ENCODE data around the gene SLAMF1. TPM values are rescaled to one million over a fixed set of nuclear protein-coding genes. Genes with fewer than 3 reads are reported as not detected.

Gene SLAMF1
- total and polyA plus RNA-seq, 2 experiments from 2014 or later: not detected

DNA sequence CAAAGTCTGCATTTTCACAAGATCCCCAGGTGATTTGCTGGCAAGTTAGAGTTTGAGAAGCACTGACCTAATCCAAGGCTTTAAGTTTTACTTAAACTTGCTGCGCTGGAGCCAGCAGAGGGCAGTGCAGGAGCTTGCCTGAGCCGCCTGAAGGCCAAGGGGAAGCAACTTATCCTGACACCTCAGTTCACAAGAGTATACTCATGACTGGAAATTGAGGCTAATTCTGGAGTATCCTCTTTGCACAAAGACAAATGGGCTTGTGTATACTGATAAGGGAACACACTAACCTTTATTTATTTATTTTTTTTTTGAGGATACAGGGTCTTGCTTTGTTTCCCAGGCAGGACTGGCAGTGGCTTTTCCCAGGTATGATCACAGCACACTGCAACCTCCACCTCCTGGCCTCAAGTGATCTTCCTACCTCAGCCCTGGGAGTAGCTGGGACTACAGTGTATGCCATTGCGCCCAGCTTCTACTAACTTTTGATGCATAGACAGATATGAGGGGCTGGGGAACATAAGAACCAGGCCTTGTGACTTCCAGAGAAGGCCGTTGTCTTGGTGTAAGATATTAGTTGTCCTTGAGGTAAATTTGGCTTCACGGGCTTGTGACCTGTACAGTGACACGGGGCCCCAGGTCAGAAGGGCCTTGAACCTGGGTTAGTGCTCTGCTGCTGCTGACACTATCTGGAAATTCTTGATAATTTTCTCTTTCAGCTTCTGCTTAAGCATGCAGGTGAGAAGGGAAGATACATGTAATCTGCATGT is 29.0 kb upstream of the SLAMF1 start:
- TF ChIP-seq POLR2AphosphoS5 (IDR thresholded peaks at IDR 0.05; ENCODE audit: low read depth) (no peak), STAT1 (IDR thresholded peaks at IDR 0.05; ENCODE audit: unreplicated experiment) (no peak), EZH2 (IDR thresholded peaks at IDR 0.05; ENCODE audit: low read depth, unreplicated experiment) (no peak), JUNB (IDR thresholded peaks at IDR 0.05; ENCODE audit: unreplicated experiment) (no peak), CTCF (conservative IDR thresholded peaks at IDR 0.05; ENCODE audit: low read depth in 2 of 2) (peak; percentile 85 to 89), ZNF331 (CRISPR knock-in tag; IDR thresholded peaks at IDR 0.05; ENCODE audit: low read depth) (no peak), REST (IDR thresholded peaks at IDR 0.05; ENCODE audit: unreplicated experiment) (no peak)
- DNase-seq (ENCODE audit: low spot score) (peak; percentile 89), ATAC-seq (peak; percentile 83)
- Histone ChIP-seq H3K9me2 (ENCODE audit: insufficient read depth) (peaks cover under 1% of the 10 kb centered on the region; the same call in 1 of the 2 replicates), H3K4me3 (no peak overlapping the region), H3K27me3 (ENCODE audit: insufficient read depth) (no peaks in the 10 kb centered on the region), H3K4me1 (ENCODE audit: insufficient read depth) (peaks cover 43% of the 10 kb centered on the region), H3F3A (replicated peaks; ENCODE audit: low read depth) (no peaks in the 10 kb centered on the region; the same call in 1 of the 2 replicates), H3K79me2 (replicated peaks; ENCODE audit: insufficient read depth) (no peaks in the 10 kb centered on the region), H3K4me2 (no peak overlapping the region), H4K20me1 (replicated peaks; ENCODE audit: insufficient read depth) (no peaks in the 10 kb centered on the region), H2AFZ (no peak overlapping the region), H3K36me3 (ENCODE audit: insufficient read depth) (no peaks in the 10 kb centered on the region), H3K27ac (ENCODE audit: low read depth) (no peak overlapping the region)
- peaks cover 4% of the 10 kb centered on the region; the same call in 2 of the 3 replicates for H3K9me3 Mint-ChIP-seq
- H3K27ac Mint-ChIP-seq: no peak overlapping the region
- H3K4me1 Mint-ChIP-seq: peaks cover 8% of the 10 kb centered on the region
- H3K27me3 Mint-ChIP-seq (ENCODE audit: insufficient read depth, low read depth, poor library complexity): peaks cover 8% of the 10 kb centered on the region
- H3K4me3 Mint-ChIP-seq: no peak overlapping the region
- no peaks in the 10 kb centered on the region; the same call in 2 of the 3 replicates for H3K36me3 Mint-ChIP-seq (ENCODE audit: low read depth)

DNA sequence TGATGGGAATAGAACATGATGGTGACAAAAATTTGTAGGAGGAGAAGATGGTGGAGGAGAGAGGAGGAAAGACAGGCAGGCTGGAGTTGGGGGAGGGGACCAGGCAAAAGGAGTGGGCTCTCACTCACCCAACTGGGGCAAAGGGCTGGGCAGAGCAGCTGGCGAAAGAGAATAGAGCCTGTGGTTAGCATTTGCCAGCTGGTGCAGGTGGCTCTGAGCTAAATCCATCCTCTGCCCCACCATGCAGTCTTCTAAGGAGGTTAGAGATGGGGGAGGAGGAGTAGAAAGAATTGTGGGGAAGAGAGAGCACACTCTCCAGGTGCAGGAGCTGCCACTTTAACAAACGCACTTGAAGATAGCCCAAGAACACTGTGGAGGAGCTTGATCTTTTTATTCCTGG is 27.6 kb upstream of the SLAMF1 start:
- H3K27me3 ChIP-seq (ENCODE audit: insufficient read depth): no peaks in the 10 kb centered on the region
- no peak overlapping the region for H3K4me3 ChIP-seq
- peaks cover 12% of the 10 kb centered on the region; the same call in 2 of the 3 replicates for H3K36me3 Mint-ChIP-seq (ENCODE audit: low read depth)
- peaks cover 43% of the 10 kb centered on the region for H3K4me1 ChIP-seq (ENCODE audit: insufficient read depth)
- H3K27me3 Mint-ChIP-seq (ENCODE audit: insufficient read depth, low read depth, poor library complexity): peaks cover 8% of the 10 kb centered on the region
- TF ChIP-seq ZNF331 (CRISPR knock-in tag; IDR thresholded peaks at IDR 0.05; ENCODE audit: low read depth): no peak
- ATAC-seq (no peak), DNase-seq (ENCODE audit: low spot score) (no peak)
- H4K20me1 ChIP-seq (replicated peaks; ENCODE audit: insufficient read depth): no peaks in the 10 kb centered on the region
- peaks cover 8% of the 10 kb centered on the region for H3K9me2 ChIP-seq (ENCODE audit: insufficient read depth)
- peak overlapping the region; percentile 21; the same call in 1 of the 2 replicates for H2AFZ ChIP-seq
- no peak overlapping the region for H3K27ac Mint-ChIP-seq
- no peaks in the 10 kb centered on the region for H3K36me3 ChIP-seq (ENCODE audit: insufficient read depth)
- no peak overlapping the region for H3K4me3 Mint-ChIP-seq
- no peaks in the 10 kb centered on the region for H3K79me2 ChIP-seq (replicated peaks; ENCODE audit: insufficient read depth)
- H3K4me1 Mint-ChIP-seq: peaks cover 12% of the 10 kb centered on the region
- no peaks in the 10 kb centered on the region; the same call in 1 of the 2 replicates for H3F3A ChIP-seq (replicated peaks; ENCODE audit: low read depth)
- H3K4me2 ChIP-seq: 0 out of 2 replicates have a peak overlapping the region, but pooled peaks have one; percentile 40
- no peak overlapping the region for H3K27ac ChIP-seq (ENCODE audit: low read depth)
- peaks cover 11% of the 10 kb centered on the region for H3K9me3 Mint-ChIP-seq

Data from GM23338 (cell line).